Smooth muscle cell (in vitro differentiated cells): ENCODE measurements around the gene MAP2K5. TPM values are rescaled to one million over a fixed set of nuclear protein-coding genes. Genes with fewer than 3 reads are reported as not detected.

Experiments used
- DNase-seq: peaks from one replicate; lab custom pipeline; 2025; ENCODE audit not compliant: unreplicated experiment; lab: John Stamatoyannopoulos, UW
- H2AFZ ChIP-seq: fragments of 200-600 bp; sonication (generic); 2 replicates; pipeline ENCODE4 v1.6.0; 2016; ENCODE audit warnings: antibody characterized with exemption, low read depth, mild to moderate bottlenecking
- H3F3A ChIP-seq: fragments of 200-600 bp; sonication (generic); 2 replicates; pipeline ENCODE4 v1.6.0; 2017; ENCODE audit warnings: antibody characterized with exemption, low read depth
- H3K27ac ChIP-seq: fragments of 200-600 bp; sonication (generic); 2 replicates; pipeline ENCODE4 v1.5.1; 2016; ENCODE audit warnings: low read depth, mild to moderate bottlenecking
- H3K27me3 ChIP-seq: fragments of 200-600 bp; sonication (generic); 2 replicates; pipeline ENCODE4 v1.6.1; 2016; ENCODE audit warnings: low read depth, mild to moderate bottlenecking
- H3K36me3 ChIP-seq: fragments of 200-600 bp; sonication (generic); 2 replicates; pipeline ENCODE4 v1.5.1; 2016; ENCODE audit warnings: low read depth
- H3K4me1 ChIP-seq: fragments of 200-600 bp; sonication (generic); 2 replicates; pipeline ENCODE4 v1.5.1; 2016; ENCODE audit warnings: low read depth
- H3K4me2 ChIP-seq: fragments of 200-600 bp; sonication (generic); 2 replicates; pipeline ENCODE4 v1.6.0; 2016; ENCODE audit warnings: mild to moderate bottlenecking
- H3K4me3 ChIP-seq: fragments of 200-600 bp; sonication (generic); 2 replicates; pipeline ENCODE4 v1.5.1; 2016; ENCODE audit warnings: mild to moderate bottlenecking
- H3K79me2 ChIP-seq: fragments of 200-600 bp; sonication (generic); 2 replicates; pipeline ENCODE4 v1.6.0; 2016; ENCODE audit warnings: low read depth, mild to moderate bottlenecking
- H3K9ac ChIP-seq: fragments of 200-600 bp; sonication (generic); 2 replicates; pipeline ENCODE4 v1.6.0; 2016; ENCODE audit warnings: low read depth
- H3K9me3 ChIP-seq: fragments of 200-600 bp; sonication (generic); replicated peaks from 2 replicates; pipeline ENCODE4 v1.5.1; 2016; ENCODE audit warnings: low read depth
- H4K20me1 ChIP-seq: fragments of 200-600 bp; sonication (generic); 2 replicates; pipeline ENCODE4 v1.6.0; 2016; ENCODE audit warnings: low read depth
- CTCF ChIP-seq: fragments of 200-600 bp; sonication (generic); IDR thresholded peaks from 2 replicates; pipeline ENCODE4 v1.5.1; 2017; ENCODE audit warnings: borderline replicate concordance, mild to moderate bottlenecking, antibody characterized with exemption; ENCODE audit not compliant: insufficient read depth, poor library complexity, severe bottlenecking
- WGBS: methylation state at CpG from one replicate; pipeline ENCODE4 v1.1.7; 2016; ENCODE audit warnings: low lambda C conversion rate; 5-methylcytosine and 5-hydroxymethylcytosine counted together
- polyA plus RNA-seq: library from polyadenylated mRNA; unstranded; fragments of >200 nt; fragmentation: Nextera tagmentation; extraction: Ambion mirVana; gene quantifications from 2 replicates; pipeline ENCODE4 v1.2.1, GENCODE V29; 2016
- total RNA-seq: library from RNA; depleted of rRNA; stranded (reverse); fragments of >200 nt; gene quantifications from 2 replicates; pipeline ENCODE4 v1.2.3, GENCODE V29; 2014

Gene MAP2K5
- total and polyA plus RNA-seq, 2 experiments from 2014 or later, result 4.4 to 7.4 TPM

- DNase-seq, result no peak
These were observed 289.6 kb downstream of the MAP2K5 start for GRCh38 chr15:67832031-67832551.

GRCh38 chr15:67832897-67833709 is 290.6 kb downstream of the MAP2K5 start:
- Histone ChIP-seq H3K4me1 (peaks cover 46% of the 10 kb centered on the region), H3K79me2 (no peaks in the 10 kb centered on the region), H3F3A (no peaks in the 10 kb centered on the region), H3K4me3 (peak overlapping the region; percentile 45), H3K27ac (no peak overlapping the region), H3K9ac (no peak overlapping the region), H3K36me3 (no peaks in the 10 kb centered on the region), H4K20me1 (no peaks in the 10 kb centered on the region), H3K9me3 (no peaks in the 10 kb centered on the region), H3K4me2 (peak overlapping the region; percentile 90), H2AFZ (no peak overlapping the region), H3K27me3 (peaks cover 97% of the 10 kb centered on the region)
- 7% methylated on average over 32 of the region's 32 CpGs for WGBS
- TF ChIP-seq CTCF, result no peak
- no peak for DNase-seq

More at GRCh38 chr15:67832031-67832551, 289.6 kb downstream of the MAP2K5 start:
- Histone ChIP-seq H3K4me3 (no peak overlapping the region), H3K27me3 (peaks cover 100% of the 10 kb centered on the region), H3K4me1 (peaks cover 46% of the 10 kb centered on the region), H3K79me2 (no peaks in the 10 kb centered on the region), H3K9ac (no peak overlapping the region), H3K27ac (no peak overlapping the region), H3K9me3 (no peaks in the 10 kb centered on the region), H3F3A (no peaks in the 10 kb centered on the region), H3K4me2 (no peak overlapping the region), H2AFZ (no peak overlapping the region), H3K36me3 (no peaks in the 10 kb centered on the region), H4K20me1 (no peaks in the 10 kb centered on the region)
- 33% methylated on average over 9 of the region's 9 CpGs for WGBS
- TF ChIP-seq CTCF, result peak; percentile 11

GRCh38 chr15:67833710-67834511 is 291.4 kb downstream of the MAP2K5 start:
- Histone ChIP-seq H3F3A (no peaks in the 10 kb centered on the region), H3K9me3 (no peaks in the 10 kb centered on the region), H3K4me3 (peak overlapping the region; percentile 45), H3K27ac (no peak overlapping the region), H3K4me2 (peak overlapping the region; percentile 90), H3K36me3 (no peaks in the 10 kb centered on the region), H3K79me2 (no peaks in the 10 kb centered on the region), H3K27me3 (peaks cover 89% of the 10 kb centered on the region), H2AFZ (no peak overlapping the region), H3K4me1 (peaks cover 42% of the 10 kb centered on the region), H4K20me1 (no peaks in the 10 kb centered on the region), H3K9ac (no peak overlapping the region)
- peak; percentile 31 for TF ChIP-seq CTCF
- WGBS, result 2% methylated on average over 43 of the region's 44 CpGs
- DNase-seq, result no peak
